HG03175 (cell line): ENCODE data around the gene CPLANE1.

ENCODE experiments used
- ATAC-seq: cut with Tn5 transposase; IDR thresholded peaks from one replicate; pipeline ENCODE4 v1.9.1; 2021; ENCODE audit warnings: mild to moderate bottlenecking, moderate library complexity; ENCODE audit not compliant: unreplicated experiment

CPLANE1 gene

DNA sequence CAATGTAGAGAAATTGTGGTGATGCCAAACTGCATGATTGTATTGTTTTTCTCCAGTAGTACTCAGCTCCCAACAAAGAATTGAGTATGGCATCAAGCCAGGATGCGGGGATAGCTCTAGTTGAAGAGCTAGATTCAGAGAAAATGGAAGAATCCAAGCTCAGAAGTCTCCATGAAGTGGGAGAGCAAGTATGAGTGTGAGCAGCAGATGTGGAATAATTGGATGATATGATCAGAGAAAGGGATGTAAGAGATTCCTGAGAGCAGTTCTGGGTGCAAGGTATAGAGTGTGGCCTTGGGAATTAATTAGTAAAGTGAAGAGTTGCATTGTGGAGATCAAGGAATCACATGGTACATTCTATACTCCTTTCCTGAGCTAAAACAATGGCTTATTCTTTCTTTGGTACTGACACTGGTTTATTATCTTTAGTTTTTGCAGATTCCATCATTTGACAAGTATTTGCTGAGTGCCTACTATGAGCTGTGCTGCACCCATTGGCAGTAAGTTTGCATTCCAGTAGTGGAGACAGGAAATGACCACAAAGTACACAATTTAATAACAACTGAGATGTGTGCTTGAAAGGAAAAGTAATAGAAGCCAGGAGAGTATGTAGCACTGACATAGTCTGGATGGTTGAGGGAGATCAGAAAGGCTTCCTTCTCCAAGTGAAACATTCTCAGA lies 177.1 kb downstream of the CPLANE1 start:
- ATAC-seq, result no peak

DNA sequence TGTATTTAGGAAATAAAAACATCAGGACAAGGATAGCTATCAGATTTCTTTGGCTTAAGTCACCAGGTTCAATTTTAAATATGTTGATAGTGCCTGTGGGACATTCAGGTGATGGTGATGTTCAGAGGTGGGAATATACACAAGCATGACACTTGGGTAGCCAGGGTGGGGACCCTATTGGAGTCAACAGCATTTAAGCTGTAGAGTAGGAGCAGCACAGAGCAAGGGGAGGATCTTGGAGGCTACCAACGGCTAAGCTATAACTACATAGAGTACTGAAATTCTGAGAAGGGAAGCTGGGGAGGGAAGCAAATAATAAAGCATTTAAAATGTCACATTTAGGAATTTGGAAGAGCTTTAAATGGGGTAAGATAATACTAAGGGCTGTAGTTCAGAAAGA lies 177.7 kb downstream of the CPLANE1 start:
- ATAC-seq, result no peak

DNA sequence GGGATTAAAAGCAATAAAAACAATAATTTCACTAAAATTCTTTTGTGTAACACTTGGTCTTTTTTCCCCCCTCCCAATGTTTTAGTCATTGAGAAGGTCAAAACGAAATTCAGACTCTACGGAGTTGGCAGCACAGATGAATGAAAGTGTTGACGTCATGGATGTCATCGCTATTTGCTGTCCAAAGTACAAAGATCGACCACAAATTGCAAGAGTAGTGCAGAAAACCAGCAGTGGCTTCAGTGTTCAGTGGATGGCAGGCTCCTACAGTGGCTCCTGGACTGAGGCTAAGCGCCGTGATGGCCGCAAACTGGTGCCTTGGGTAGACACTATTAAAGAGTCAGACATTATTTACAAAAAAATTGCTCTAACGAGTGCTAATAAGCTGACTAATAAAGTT lies 184.7 kb downstream of the CPLANE1 start:
- no peak for ATAC-seq

DNA sequence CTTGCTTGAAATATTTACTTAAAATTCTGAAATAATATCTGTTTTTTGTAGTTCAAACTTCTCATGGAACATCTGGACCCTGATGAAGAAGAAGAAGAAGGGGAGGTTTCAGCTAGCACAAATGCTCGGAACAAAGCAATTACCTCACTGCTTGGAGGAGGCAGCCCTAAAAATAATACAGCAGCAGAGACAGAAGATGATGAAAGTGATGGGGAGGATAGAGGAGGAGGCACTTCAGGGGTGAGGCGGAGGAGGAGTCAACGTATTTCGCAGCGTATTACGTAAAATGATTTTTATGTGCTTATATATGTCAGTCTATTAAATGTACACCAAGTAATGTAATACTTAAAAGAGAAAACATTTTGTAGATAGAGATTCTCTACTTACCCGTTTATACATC lies 185.4 kb downstream of the CPLANE1 start:
- ATAC-seq, result no peak

DNA sequence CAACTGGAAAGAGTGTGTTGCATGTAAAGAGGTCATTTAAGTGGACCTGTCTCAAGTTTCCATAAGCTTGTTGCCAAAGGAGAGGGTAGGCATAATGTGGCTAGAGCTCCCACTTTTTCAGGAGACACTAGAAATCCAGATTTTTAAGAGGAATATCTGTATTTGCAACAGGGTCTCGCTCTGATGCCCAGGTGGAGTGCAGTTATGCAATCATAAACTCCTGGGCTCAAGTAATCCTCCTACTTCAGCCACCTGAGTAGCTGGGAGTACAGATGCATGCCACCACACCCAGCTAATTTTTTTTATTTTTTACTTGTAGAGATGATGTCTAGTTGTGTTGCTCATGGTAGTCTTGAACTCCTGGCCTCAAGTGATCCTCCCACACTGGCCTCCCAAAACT lies 189.1 kb downstream of the CPLANE1 start:
- no peak for ATAC-seq

DNA sequence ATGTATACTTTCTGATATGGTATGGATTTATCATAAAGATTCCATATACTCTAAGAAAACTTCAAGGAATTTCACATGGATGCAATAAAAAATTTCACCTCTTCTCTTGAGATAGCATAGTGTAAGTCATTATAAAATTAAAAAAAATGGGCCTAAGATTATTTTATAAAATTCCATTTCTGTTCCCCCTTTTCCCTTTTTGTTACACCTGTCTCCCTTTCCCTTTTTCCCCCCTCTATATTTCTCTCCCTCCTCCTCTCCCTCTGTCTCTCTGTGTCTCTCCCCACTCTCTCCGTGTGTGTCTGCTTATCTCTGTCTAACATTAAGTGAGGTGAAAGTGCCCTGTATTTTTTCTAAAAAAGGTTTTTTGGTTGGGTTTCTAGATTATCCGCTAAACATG lies 192.4 kb downstream of the CPLANE1 start:
- no peak for ATAC-seq
